NCI-H82 (cell line): ENCODE measurements around the gene PADI4.

Experiments used
- DNase-seq: peaks from one replicate; lab custom pipeline; 2025; lab: John Stamatoyannopoulos, UW

Gene PADI4

GRCh38 chr1:17286646-17287045 is 21.4 kb upstream of the PADI4 start:
- no peak for DNase-seq

- DNase-seq, result no peak
These were observed 20.7 kb upstream of the PADI4 start for GRCh38 chr1:17287130-17287776.

DNA sequence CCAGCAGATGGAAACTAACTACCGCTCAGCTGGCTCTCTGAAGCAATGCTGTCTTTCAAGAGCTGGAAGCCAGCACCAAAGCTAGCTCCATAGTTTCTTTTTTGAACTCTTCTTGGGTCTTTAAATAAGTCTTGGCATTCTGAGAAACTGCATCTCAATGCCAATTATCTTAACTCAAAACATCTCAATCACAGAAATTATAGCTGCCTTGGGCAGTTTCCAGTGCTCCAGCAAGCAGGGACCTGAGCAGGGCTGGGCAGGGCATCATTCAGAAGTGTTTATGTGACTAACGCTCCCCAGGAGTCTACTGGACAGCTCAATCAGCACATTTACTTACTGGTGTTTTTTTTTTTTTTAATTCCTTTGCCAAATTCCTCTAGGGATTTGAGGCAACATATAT is 18.3 kb upstream of the PADI4 start:
- DNase-seq, result no peak

DNA sequence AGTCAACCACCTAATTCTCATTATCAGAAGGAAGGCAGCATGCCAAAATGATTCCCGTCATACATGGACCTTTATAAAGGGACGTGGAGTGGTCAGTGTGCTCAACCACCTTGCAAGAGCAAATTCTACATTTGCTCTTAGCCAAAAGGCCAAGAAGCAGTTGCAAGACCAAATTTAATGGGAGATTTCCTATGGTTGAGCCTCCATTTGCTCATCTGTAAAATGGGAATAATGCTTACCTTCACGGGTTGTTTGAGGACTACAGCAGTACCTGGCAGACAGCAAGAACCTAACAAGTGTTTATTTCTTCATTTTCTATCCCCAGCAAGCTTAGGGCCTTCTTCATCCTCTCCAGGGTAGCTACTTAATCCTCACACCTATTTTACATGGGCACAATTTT is 17.4 kb upstream of the PADI4 start:
- no peak for DNase-seq

- DNase-seq, result no peak
These were observed 15.5 kb upstream of the PADI4 start for GRCh38 chr1:17292299-17293160.

GRCh38 chr1:17293681-17294425 is 14.1 kb upstream of the PADI4 start:
- DNase-seq, result no peak

DNA sequence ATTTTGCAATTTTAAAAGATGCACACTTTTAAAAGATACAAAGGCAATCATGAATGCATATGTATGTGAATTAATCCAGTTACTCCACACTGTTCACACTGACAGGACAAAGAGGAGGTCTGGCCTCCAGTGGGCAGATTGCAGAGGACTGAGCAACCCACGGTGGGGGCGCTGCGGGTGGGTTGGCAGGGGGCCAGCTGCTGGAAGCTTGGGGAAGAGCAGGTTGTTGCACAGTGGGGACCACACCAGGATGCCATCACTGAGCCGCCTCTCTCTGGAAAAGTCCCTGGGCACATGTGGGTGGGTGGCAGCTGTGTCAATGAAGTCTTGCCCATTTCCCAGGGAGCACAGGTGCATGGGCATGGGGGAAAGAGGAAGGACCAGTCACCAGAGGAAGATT is 12.7 kb upstream of the PADI4 start:
- DNase-seq, result no peak

DNA sequence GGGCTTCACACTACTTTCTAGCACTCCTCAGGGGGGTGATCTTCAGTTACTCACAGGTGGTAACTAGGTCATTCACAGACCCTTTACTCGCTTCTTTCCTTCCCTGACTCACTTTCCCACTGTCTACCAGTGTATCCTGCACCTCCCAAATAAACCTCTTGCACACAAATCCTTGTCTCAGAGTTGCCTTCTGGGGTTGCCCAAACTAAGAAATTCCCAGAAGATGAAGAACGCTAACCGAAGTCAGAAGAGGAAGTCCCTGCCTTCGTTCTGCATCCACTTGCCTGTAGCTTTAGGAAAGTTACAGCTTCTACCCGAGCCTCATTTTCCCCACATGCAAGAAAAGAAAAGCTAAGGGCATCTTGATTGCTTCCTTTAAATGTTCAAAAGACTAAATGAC is 11.9 kb upstream of the PADI4 start:
- no peak for DNase-seq

DNA sequence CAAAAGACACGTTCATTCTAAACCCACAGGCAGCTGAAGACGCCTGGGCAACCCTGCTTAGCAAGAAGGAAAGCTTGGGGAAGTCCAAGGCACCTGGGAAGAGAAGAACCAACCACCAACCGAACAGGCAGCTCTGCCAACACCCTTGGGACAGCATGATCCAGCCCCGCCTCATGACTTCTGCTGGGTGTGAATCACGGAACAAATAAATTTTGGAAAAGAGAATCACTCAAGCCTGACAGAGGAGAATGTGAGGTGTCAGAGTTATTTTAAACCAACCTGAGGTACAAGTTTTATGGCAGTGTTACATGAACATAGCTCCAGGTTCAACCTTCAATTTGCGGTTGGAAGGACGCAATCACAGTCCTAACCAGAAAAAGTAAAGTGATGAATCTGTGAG is 10.0 kb upstream of the PADI4 start:
- no peak for DNase-seq

DNA sequence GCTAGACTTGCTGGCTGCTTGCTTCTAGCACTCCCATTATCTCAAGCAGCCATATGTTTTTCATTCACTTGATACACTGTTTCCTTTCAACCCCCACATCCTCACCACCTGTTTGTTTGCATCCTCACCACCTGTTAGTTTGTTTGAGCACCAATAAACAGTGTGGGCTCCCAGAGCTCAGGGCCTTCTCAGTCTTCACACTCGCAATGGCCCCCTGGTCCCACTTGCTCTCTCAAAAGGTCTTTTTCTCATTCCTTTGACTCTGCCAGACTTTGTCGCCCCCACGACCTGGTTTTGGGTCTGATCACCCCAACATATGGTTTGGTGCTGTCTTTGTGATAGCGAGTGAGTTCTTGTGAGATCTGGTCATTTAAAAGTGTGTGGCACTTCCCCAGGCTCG is 6.2 kb upstream of the PADI4 start:
- DNase-seq, result peak; percentile 38

DNA sequence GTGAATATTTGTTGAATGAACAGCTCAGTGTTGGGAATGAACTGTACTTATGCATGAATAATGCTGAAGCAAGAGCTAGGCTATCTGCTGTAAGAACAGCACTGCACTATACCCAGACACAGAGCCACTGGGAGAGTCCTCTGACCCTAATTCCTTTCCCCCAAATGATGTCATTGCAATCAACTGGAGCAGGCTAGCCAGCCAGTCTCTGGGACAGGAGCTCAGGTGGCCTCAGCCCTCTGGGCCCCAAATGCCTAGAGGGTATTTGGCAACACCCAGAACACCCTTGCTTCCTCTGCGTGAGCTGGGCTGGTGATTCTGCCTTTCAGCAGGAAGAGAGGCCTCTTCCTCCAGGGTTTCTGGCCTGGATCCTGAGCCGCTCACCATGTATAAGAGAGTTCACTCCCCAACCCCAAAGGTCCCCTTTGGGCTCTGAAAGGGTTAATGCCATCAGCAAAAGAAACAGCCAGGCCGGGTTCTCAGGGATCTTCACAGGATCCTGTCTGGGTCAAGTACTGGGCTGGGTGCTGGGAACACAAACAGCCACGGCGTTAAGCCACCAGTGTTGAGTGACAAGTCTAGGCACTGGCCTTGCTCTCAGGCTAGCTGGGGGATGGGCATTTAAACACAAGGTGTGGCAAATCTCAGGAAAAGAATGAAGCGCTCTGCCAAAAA is 3.7 kb upstream of the PADI4 start:
- DNase-seq, result no peak

DNA sequence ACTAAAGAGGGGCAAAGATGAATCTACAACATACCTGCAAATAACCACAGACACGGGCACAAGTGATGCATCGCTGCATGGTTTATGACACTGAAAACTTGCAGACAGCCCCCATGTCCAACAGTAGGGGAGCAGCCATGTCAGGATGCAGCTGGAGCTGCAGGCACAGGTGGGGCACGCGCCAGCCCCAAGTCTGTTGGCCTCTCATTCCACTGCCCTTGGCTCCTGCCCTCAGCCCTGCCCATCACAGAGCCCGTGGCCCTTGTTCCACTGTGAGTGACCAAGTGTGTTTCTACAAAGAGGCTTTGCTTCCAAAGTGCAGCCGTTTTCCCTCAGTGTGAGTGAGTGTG is 3.2 kb upstream of the PADI4 start:
- DNase-seq, result no peak

GRCh38 chr1:17305576-17306095 is 2.4 kb upstream of the PADI4 start:
- no peak for DNase-seq

DNA sequence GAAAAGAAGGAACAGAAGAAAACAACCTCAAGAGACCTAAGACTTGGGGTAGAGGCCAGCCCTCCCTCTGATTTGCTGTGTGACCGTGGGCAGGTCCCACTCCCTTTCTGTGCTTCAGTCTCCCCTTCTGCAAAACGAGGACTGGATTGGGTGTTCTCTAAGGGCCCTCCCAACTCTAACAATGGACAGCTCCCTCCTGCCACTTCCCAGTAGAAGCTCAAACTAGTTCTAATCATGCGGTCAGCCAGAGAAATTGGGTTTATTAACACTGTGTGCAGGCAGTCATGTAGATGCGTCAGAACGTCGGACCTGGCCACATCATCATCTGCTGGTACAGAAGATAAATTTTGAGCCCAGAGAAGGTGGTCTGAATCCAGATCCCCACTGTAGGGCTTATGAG is 1.6 kb upstream of the PADI4 start:
- DNase-seq, result no peak

DNA sequence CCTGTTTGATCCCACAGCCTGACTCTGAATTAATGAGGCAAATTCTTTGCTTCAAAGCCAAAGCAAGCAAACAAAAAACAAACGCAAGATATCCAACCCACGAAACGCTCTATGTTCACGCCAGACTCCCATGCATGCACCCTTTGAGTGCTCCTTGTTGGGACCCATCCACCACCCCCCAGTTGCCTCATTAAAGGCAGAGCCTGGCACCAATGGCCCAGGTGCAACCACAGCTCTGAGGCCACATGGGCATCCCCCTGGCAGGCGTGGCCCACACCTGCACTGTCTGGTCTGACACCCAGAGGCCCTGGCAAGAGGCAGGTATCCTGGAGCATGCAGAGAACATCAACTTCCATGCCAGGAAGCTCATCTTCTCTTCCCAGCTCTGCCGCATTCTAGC is 1.1 kb upstream of the PADI4 start:
- DNase-seq, result no peak

DNA sequence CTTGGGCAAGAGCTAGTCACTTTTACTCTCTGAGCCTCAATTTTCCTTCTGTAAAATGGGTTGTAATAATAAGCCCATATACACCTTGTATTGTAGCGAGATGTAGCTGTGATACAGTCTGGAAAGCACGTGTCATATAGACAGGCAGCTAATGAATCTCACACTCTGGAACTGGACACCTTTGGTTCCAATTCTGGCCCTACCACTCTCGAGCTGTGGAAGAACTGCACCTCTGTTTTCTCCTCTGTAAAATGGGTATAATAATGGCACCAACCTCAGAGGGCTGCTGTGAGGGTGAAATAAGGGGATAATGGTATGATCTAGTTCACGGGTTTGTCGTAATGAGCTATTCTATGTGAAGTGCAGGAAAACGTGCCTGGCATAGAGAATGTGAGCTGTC is 668 bp upstream of the PADI4 start:
- no peak for DNase-seq

DNA sequence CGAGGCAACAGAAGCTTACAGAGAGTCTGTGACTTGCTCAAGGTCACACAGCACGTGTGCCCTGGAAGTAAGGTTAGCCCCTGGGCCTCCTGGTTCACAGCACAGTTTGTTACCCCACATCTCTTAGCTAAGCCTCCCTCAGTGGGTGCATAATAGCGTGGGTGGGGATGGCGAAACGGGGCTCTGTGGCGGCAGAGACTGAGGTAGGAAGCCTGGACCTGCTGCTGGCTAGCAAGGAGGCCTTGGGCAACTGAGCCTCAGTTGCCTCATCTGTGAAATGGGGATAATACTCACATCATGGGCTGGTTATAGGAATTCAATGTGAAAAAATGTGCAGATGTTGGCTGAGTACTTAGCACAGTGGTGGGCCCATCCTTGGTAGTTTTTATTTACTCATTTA is 596 bp downstream of the PADI4 start:
- no peak for DNase-seq

GRCh38 chr1:17309426-17310067 is 1.6 kb downstream of the PADI4 start:
- DNase-seq, result no peak

DNA sequence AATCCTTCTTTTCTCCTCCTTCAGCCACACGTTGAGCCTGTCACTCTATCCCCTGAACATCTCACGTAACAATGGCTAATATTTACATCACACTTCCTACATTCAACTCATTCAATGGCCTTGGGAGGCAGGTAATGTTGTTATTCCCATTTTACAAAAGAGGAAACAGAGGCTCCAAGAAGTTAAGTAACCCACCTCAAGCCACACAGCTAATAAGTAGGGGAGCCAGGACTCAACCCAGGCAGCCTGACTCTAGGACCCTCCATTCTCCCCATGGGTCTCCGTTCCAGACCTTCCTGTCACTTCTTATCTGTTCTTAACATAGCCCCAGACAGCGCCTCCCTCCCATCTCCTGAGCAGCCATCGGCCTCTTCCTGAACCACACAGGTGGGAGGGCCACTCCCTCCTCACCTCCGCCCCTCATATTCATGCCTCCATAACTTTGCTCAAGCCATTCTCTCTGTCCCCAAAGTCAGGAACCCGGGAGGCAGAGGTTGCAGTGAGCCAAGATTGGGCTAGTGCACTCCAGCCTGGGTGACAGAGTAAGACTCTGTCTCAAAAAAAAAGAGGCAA is 2.2 kb downstream of the PADI4 start:
- no peak for DNase-seq

DNA sequence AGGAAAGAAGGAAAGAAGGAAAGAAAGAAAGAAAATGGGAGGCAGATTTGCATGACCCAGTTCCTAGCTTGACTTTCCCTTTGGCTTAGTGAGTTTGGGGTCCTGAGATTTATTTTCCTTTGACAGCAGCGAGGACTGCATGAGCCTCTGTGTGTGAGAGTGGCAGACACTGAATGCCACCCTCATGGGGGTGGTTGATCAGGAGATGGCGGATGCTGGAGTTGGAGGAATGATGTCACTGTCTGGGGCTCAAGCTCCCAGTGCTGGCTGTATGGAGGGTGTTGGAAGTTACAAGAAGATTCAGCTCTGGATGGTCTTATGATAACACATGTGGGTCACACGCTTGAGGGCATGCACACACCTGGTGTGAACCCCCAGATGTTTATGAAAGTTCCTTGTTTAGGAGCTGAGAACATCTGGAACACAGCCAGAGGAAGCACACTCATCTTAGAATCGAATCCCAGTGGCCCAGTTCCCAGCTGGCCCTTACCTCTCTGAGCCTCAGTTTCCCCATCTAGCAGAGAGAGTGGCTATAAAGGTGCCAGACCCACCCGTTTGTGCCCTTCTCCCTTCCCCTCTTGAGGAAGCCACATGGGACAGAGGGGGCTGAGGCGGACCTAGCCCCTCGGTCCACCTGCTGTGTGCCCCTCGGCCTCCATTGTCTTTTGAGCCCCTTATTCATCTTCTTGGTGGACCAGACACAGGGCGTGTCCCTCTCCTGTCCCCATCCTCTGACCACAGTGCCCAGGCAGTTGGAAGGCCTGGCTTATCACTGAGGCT is 5.7 kb downstream of the PADI4 start:
- DNase-seq, result no peak

GRCh38 chr1:17314491-17314971 is 6.5 kb downstream of the PADI4 start:
- DNase-seq, result no peak
